Measurements from ENCODE around the gene ZNF330.

Gene ZNF330

DNA sequence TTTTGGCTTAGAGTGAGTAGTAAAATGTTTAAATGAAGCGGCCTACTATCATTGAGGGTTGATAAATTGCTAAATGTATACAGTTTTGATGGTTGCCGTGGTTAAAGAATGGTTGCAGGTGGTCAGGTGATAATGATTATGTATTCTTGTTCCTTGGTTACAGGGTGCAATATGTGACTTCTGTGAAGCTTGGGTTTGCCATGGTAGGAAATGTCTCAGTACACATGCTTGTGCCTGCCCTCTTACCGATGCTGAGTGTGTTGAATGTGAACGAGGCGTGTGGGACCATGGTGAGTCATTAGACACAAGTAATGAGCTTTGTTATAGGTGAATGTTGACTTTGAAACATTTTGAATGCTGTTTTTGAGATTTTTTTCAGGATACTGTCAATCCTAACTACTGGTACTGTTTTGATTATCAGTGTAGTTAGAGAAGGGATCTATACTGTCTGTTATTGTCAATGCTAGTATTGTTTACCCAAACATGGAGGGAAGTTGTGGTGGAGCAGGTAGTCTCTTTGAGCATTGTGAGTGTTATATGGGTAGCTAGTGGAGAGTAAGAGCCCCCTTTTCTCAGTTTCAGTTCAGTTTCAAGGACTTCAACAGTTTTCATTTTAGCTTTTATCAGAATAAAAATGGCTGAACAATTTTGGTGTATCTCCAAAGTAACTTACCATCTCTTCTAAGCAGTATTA lies 8.9 kb downstream of the ZNF330 start:
- no peak for DNase-seq (ENCODE audit: low read depth in 1 of 2, low spot score in 1 of 2)

DNA sequence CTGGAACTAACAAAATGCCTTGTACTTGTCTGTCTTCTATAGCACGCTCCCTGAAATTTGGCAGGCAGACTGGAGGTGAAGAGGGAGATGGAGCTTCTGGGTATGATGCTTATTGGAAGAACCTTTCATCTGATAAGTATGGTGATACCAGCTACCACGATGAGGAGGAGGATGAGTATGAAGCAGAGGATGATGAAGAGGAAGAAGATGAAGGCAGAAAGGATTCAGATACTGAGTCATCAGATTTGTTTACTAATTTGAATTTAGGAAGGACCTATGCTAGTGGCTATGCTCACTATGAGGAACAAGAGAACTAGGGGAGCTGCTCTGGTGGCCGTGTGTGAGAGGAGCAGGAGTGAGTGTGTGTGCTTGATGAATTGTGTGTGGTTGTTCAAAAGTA lies 13.0 kb downstream of the ZNF330 start:
- DNase-seq (ENCODE audit: low read depth in 1 of 2, low spot score in 1 of 2): no peak

DNA sequence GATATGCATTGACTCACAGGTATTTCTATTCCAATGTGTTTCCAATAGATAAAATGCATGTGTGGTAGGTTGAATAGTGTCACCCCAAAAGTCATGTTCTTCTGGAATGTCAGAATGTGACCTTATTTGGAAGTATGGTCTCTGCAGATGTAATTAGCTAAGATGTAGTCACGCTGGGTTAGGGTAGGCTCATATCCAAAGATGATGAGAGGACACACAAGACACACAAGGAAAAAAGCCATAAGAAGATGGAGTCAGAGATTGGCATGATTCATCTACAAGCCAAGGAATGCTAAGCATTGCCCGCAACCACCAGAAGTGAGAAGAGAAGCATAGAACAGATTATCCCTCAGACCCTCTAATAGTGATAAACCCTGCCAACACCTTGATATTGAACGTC lies 17.5 kb downstream of the ZNF330 start:
- no peak for DNase-seq (ENCODE audit: low read depth in 1 of 2, low spot score in 1 of 2)

DNA sequence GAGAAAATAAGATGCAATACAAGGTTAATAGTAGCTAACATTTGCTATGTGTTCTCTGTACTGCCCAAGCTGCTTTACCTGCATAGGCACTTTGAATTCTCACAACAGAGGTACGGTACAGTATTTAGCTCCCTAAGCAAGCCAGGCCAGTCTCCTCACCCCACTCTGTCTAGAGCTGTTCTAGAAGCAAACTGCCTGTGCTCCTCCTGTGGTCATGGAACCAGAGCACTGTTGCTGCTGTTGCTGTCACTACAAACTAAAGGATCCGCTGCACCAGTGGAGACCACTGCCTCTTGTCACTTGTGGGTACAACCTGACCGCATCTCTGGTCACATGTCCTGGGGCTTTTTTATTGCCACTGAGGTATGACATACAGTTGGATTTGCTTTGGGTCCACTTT lies 19.6 kb downstream of the ZNF330 start:
- DNase-seq (ENCODE audit: low read depth in 1 of 2, low spot score in 1 of 2): no peak

DNA sequence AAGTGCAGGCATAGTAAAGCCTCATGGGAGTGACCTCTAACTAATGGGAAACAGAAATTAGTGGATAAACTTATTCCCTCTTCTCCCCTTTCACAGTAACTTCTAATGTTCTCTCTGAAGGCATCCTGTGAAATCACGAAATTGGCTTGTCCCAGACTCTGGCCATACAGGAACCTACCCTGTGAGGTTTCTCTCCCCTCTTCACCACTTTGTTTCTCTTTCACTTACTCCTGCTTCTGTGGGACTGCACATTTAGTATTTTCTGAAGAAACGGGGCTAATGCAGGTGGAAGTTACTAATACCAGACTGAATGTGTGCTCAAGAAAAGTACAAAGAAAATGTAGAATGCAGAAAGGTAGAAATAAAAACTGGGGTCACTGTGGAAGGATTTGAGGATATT lies 20.0 kb downstream of the ZNF330 start:
- DNase-seq (ENCODE audit: low read depth in 1 of 2, low spot score in 1 of 2): no peak

DNA sequence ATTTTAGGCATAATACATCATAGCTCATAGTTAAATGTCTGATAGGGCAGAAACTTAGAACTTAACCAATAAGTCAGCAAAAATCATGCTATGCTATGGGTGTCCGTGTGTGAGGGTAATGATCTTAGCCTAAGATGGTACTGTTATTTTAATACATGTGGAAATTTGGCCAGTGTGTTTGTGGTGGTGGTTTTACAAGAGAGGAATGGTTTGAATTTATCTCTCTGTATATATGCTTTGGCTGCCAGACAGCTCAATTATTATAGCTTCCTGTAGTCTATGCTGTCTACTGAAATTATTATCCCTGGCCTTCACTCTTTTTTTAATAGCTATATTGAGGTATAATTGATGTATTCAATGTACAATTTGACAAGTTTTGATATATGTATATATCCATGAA lies 21.3 kb downstream of the ZNF330 start:
- DNase-seq (ENCODE audit: low read depth in 1 of 2, low spot score in 1 of 2): no peak

DNA sequence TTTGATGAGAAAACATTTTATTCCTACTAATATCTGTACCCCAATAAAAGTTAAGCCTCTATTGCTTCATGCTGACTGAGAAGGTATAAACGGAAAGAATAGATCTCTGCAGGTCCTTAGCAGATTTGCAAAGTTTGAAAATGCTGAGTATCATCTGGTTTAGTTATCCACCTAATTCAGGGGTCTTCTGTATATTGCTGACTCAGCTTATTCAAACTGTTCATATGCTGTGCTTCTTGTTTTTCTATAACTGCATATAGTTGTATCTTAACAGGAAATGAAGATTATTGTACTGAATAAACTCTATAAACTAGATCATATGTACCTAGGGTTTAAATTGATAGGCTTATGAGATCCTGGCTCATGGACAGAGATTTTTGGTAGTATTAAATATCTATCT lies 23.7 kb downstream of the ZNF330 start:
- no peak for DNase-seq (ENCODE audit: low read depth in 1 of 2, low spot score in 1 of 2)

DNA sequence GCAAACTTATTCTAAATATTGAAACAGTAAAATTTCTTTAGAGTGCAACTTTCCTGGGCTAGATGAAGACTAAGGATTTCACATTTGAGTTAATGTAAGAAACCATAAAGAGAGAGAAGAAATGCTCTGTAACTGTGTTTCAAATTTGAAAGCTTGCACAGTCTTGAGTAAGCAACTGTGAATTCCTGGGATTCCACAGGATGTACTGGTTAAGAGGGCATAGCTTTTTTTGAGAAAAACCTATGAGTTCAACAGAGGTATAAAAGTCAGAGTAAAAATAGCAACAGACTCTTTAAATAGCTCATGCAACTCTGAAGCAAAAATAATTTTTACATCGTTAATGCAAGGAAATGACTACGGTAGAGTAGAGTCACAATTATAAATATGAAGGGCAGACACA lies 25.5 kb downstream of the ZNF330 start:
- no peak for DNase-seq (ENCODE audit: low read depth in 1 of 2, low spot score in 1 of 2)

DNA sequence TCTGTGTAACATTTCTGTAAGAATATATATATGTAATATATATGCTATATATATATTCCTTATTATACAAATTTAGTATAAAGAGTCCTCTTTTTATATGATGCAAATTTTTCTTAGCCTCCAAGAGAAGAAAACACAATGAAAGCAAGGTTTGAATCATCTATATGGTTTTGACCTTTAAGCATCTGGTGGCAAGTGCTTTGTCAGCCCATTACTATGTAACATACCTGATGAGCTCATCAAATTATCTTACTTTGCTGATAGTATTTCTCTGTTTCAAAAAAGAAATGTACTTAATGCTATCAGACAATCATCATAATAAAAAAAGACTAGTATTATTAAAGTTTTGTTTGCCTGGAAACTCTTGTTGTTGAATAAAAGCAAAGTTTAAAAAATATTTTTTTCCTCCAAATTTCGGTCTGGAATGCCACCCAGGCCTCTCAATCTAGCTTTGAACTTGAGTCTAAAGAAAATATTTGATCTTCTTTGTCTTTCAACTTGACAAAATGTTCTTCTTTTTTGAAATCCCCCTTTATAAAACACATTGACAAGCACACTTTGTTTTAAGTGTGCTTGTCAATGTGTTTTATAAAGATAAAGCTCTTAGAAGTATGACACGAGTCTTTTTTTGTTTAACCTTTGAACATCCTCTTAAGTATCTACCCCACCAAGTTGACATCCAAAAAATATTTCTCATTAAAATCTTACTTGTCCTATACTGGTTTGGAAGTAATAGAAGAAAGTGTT lies 26.2 kb downstream of the ZNF330 start:
- DNase-seq (ENCODE audit: low read depth in 1 of 2, low spot score in 1 of 2): no peak

DNA sequence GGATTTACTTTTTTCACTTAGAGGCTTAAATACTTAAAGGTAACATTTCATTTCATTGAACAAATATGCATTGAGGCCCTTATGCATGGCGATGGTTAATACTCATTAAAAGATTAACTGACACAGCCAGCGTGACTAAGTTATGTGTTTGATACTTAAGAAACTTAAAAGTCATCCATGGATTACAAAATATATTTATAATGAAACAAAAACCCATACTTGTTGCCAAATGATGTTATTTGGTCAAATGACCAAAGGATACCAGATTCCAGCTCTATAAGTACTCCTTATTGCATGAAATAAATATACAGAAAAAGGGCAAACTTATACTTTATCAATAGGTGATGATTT lies 26.7 kb downstream of the ZNF330 start:
- no peak for DNase-seq (ENCODE audit: low read depth in 1 of 2, low spot score in 1 of 2)

DNA sequence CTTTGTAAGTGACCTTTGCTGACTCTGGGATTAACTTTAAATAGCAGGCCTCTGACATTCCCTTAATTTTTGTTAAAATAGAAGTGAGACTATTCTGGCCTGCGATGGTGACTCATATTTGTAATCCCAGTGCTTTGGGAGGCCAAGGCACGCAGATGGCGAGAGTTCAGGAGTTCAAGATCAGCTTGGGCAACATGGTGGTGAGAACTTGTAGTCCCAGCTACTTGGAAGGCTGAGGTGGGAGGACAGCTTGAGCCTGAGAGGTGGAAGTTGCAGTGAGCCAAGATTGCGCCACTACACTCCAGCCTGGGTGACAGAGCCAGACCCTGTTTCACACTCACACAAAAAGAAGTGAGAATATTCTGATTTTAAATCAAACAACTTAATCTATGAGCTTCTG lies 27.3 kb downstream of the ZNF330 start:
- no peak for DNase-seq (ENCODE audit: low read depth in 1 of 2, low spot score in 1 of 2)

DNA sequence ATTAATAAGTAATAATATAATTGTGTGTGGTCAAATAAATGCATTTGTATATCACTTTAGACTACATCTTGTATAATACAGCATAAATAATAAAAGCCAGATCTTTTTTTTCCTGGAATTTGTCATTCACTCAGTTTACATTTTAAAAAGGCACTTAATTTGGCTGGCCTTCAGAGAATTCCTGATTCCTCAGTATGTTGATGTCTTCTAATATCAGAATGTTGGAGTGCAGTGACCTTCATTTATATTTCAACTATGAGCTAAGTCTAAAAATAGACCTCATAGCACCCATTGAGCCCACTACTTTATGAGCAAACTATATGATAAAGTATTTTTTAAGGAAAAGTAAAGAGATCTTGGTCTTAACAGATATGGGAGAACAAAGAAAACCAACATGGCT lies 27.8 kb downstream of the ZNF330 start:
- DNase-seq (ENCODE audit: low read depth in 1 of 2, low spot score in 1 of 2): no peak

DNA sequence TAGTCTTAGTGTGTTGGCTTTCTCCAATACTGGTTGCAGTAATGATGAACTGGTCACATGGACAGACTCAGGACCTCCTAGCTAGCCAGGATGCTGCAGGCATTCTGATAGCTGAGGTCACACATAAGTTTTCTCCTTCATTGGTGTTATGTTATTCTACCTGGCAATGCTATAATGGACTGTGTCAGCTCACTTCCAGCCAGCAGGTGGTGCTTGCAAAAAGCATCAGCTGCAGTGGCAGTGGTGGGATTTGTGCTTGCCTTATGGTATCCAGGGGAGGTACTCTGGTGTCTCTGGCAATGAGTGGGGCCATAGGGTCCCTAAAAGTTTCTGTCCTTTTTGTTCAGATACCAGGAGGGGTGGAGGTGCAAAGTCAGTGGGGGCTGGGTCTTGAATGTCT lies 33.6 kb downstream of the ZNF330 start:
- no peak for DNase-seq (ENCODE audit: low read depth in 1 of 2, low spot score in 1 of 2)

DNA sequence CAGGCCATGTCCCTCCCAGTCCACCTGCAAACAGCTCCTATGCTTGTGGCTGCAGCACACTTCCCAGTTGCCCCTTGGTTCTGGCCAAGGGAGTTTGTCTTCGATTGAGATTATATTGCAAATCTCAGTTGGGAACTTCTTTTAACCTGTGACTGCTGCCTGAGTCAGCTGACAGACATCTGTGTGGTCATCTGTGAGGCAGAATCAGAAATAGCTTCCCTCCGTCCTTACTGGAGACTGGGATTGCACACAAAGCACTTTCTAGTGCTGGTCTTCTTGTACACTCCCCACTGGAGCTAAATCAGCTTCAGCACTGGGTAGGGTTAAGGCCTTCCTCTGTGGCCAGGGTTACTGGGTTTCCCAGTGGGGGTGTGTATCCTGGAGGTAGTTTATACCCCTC lies 34.3 kb downstream of the ZNF330 start:
- no peak for DNase-seq (ENCODE audit: low read depth in 1 of 2, low spot score in 1 of 2)

DNA sequence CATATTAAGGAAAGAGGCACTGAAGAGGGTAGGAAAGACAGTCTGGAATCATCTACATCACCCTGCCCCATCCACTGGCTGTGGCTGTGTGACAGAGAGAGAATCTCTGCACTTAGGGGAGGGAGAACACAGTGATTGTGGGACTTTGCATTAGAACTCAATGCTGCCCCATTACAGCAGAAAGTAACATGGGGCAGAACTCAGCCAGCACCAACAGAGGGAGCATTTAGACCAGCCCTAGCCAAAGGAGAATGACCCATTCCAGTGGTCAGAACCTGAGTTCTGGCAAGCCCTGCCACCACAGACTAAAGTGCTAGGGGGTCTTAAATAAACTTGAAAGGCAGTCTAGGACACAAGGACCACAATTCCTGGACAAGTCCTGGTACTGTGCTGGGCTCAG lies 37.9 kb downstream of the ZNF330 start:
- DNase-seq (ENCODE audit: low read depth in 1 of 2, low spot score in 1 of 2): no peak

DNA sequence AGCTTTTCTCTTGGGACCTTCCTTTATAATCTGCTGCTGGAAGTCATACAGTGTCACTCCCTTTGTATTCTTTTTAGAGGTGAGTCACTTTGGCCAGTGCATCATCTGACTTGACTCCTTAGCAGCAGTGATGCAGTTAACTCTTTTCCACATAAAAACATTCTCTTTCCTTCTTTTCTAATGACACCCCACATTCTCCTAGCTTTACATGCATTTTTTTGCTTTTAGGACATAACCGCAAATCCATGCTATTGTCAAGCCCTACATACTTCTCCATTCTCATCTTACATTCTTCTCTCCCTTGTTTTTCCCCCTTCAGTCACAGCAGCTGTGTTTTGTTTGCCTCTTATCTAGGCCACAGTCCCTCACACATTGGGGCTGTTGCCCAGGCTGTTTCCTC lies 55.1 kb downstream of the ZNF330 start:
- DNase-seq (ENCODE audit: low read depth in 1 of 2, low spot score in 1 of 2): no peak

DNA sequence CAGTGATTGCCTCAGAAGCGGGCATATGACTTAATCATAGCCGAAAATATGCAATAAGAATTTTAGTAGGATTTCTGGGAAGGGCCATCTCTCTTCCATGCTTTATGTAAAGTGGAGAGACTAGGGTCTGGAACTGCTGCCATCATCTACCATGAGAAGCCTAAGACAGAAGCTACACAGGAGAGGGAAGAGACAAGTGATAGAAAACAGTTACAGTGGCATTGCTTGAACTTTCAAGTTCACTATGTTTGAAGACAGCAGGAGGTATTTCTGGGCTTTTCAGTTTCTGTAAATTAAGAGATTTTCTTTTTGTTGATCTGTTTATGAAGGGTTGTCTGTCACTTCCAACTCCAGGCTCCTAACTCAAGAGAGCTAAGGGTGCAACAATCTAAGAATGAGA lies 62.5 kb downstream of the ZNF330 start:
- no peak for DNase-seq (ENCODE audit: low read depth in 1 of 2, low spot score in 1 of 2)

DNA sequence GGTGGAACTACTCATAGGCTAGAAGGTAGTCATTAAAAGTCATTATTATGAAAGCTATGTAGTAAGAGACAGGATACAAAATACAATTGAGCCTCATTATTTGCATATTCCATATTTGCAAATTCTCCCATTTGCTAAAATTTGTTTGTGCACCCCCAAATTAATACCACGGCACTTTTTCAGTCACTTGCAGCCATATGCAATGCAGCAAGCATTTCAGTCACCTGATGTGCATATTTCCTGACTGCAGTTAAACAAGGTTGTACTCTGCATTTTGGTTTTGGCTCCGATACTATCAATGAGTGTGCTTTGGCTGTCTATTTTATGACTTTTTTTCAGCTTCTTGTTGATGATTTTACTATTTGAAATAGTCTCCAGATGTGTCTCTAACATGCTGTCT lies 62.9 kb downstream of the ZNF330 start:
- DNase-seq (ENCODE audit: low read depth in 1 of 2, low spot score in 1 of 2): no peak

All from activated T-helper 1 cell treated with anti-CD3 and anti-CD28 coated beads, Interleukin-2, amount 50 U/mL, for 16 hours (primary cell).